Measurements from ENCODE around the gene GLDN.

Gene GLDN

DNA sequence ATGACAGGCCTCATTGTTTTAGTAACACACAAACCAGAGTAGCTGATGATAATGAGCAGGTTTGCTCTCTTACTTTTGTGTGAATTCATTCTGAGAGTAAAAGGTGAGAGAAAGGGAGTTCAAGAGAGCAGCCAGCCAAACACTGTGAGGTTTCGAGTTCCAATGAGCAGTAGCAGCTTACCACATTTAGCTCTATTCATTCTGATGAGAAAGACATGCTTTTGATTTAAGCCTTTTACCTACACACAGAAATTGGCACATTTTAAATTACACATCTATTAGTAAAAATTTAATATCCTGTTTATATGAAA lies 28.0 kb downstream of the GLDN start:
- H4K20me1 ChIP-seq (ENCODE audit: insufficient read depth, low read length), result no peaks in the 10 kb centered on the region
- no peaks in the 10 kb centered on the region for H3K9me3 ChIP-seq (replicated peaks; ENCODE audit: insufficient read depth, low read length)
- no peak overlapping the region for H3K27ac ChIP-seq (ENCODE audit: low read length)
- no peak for DNase-seq
- H3K4me2 ChIP-seq (ENCODE audit: low read depth, low read length), result no peak overlapping the region
- no peaks in the 10 kb centered on the region for H3K79me2 ChIP-seq (ENCODE audit: low read length)
- 0 out of 2 replicates have a peak, but pooled peaks cover 6% of the 10 kb centered on the region for H3K4me1 ChIP-seq (ENCODE audit: low read length)
- no peak overlapping the region for H3K9ac ChIP-seq (ENCODE audit: low read length)
- H3K36me3 ChIP-seq (replicated peaks; ENCODE audit: insufficient read depth, low read length), result no peaks in the 10 kb centered on the region
- no peak for TF ChIP-seq CTCF (IDR thresholded peaks at IDR 0.05; ENCODE audit: low read length)
- no peak for TF ChIP-seq EZH2 (optimal IDR thresholded peaks at IDR 0.05; ENCODE audit: low read depth, low read length)
- no peak for TF ChIP-seq EZH2phosphoT487 (IDR thresholded peaks at IDR 0.05; ENCODE audit: low read length)
- no peaks in the 10 kb centered on the region for H3K27me3 ChIP-seq (replicated peaks; ENCODE audit: insufficient read depth, low read length)
- no peak overlapping the region for H3K4me3 ChIP-seq (ENCODE audit: low read length)
- H3K9me2 ChIP-seq (replicated peaks; ENCODE audit: insufficient read depth, low read length), result no peaks in the 10 kb centered on the region
- H3F3A ChIP-seq (ENCODE audit: insufficient read depth, low read length), result no peaks in the 10 kb centered on the region; the same call in 1 of the 2 replicates
- H2AFZ ChIP-seq (ENCODE audit: low read length), result no peak overlapping the region

DNA sequence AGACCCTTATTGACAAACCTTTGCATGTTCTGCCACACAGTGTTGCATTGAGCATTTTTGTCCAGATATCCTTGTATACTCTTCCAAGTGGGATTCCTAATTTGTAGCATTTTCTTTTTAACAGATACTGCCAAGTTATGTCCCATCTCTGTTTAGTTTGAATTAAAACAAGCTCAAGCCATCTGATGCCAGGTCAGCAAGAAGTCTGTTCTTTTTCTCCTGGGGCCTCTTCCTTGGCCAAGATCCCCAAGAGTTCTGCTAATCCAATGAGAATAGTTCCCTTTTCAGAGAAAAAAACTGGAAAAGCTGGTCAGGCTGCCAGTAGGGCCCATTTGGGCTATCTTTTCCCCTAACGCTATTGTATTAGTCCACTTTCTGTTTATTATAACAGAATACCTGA lies 29.8 kb downstream of the GLDN start:
- Histone ChIP-seq H3K9me3 (replicated peaks; ENCODE audit: insufficient read depth, low read length) (no peaks in the 10 kb centered on the region), H3K27ac (ENCODE audit: low read length) (no peak overlapping the region), H4K20me1 (ENCODE audit: insufficient read depth, low read length) (no peaks in the 10 kb centered on the region), H2AFZ (ENCODE audit: low read length) (no peak overlapping the region), H3F3A (ENCODE audit: insufficient read depth, low read length) (no peaks in the 10 kb centered on the region; the same call in 1 of the 2 replicates), H3K79me2 (ENCODE audit: low read length) (no peaks in the 10 kb centered on the region), H3K9me2 (replicated peaks; ENCODE audit: insufficient read depth, low read length) (no peaks in the 10 kb centered on the region), H3K4me3 (ENCODE audit: low read length) (no peak overlapping the region), H3K27me3 (replicated peaks; ENCODE audit: insufficient read depth, low read length) (no peaks in the 10 kb centered on the region), H3K4me2 (ENCODE audit: low read depth, low read length) (no peak overlapping the region), H3K36me3 (replicated peaks; ENCODE audit: insufficient read depth, low read length) (no peaks in the 10 kb centered on the region), H3K9ac (ENCODE audit: low read length) (no peak overlapping the region), H3K4me1 (ENCODE audit: low read length) (0 out of 2 replicates have a peak, but pooled peaks cover 6% of the 10 kb centered on the region)
- TF ChIP-seq EZH2 (optimal IDR thresholded peaks at IDR 0.05; ENCODE audit: low read depth, low read length) (no peak), CTCF (IDR thresholded peaks at IDR 0.05; ENCODE audit: low read length) (no peak)
- no peak for DNase-seq

DNA sequence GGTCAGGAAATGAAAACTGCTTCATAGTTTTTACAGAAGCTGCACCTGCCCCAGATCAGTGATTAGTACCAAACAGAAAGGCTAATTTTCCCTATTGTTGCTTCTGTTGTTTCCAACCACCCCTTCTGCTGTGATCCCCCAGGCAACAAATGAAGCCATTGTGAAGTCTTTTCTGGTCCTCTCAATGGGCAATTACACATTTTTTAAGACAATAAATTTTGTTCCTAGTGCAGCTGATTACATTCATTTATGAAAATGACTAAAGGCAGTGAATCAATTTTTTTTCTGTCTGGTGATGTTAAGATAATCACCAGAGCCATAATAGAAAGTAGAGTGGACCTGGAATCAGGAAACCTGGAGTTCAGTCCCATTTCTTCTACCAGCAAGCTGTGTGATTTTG lies 32.7 kb downstream of the GLDN start:
- peak; percentile 12 for DNase-seq
- TF ChIP-seq EZH2phosphoT487 (IDR thresholded peaks at IDR 0.05; ENCODE audit: low read length) (no peak), CTCF (IDR thresholded peaks at IDR 0.05; ENCODE audit: low read length) (no peak), EZH2 (optimal IDR thresholded peaks at IDR 0.05; ENCODE audit: low read depth, low read length) (no peak)

More for the DNA sequence above, 32.7 kb downstream of the GLDN start:
- Histone ChIP-seq H3K27ac (ENCODE audit: low read length) (no peak overlapping the region), H3K4me1 (ENCODE audit: low read length) (0 out of 2 replicates have a peak, but pooled peaks cover 6% of the 10 kb centered on the region), H3F3A (ENCODE audit: insufficient read depth, low read length) (no peaks in the 10 kb centered on the region; the same call in 1 of the 2 replicates), H3K4me3 (ENCODE audit: low read length) (no peak overlapping the region), H3K9me2 (replicated peaks; ENCODE audit: insufficient read depth, low read length) (no peaks in the 10 kb centered on the region), H2AFZ (ENCODE audit: low read length) (no peak overlapping the region), H3K4me2 (ENCODE audit: low read depth, low read length) (no peak overlapping the region), H3K9me3 (replicated peaks; ENCODE audit: insufficient read depth, low read length) (no peaks in the 10 kb centered on the region), H3K36me3 (replicated peaks; ENCODE audit: insufficient read depth, low read length) (no peaks in the 10 kb centered on the region), H4K20me1 (ENCODE audit: insufficient read depth, low read length) (no peaks in the 10 kb centered on the region), H3K9ac (ENCODE audit: low read length) (no peak overlapping the region), H3K27me3 (replicated peaks; ENCODE audit: insufficient read depth, low read length) (no peaks in the 10 kb centered on the region), H3K79me2 (ENCODE audit: low read length) (no peaks in the 10 kb centered on the region)
